Tibial nerve (tissue), 4 donors: Measurements from ENCODE around the gene MYOM1. TPM values are rescaled to one million over a fixed set of nuclear protein-coding genes. Genes with fewer than 3 reads are reported as not detected.
A peak's percentile ranks its signal among the peaks of the same experiment; 100 is the strongest.

Source experiments
- DNase-seq, 2 donors: peaks; one replicate each; pipeline ENCODE4 v3.0.0-alpha.2; 2019; ENCODE audit warnings: low spot score in 2 of 2
- H3K27ac ChIP-seq, 4 donors: fragments of 200-600 bp; sonication (generic) in 3 of 4; one replicate each; pipeline ENCODE4 v1.5.1; 2017 to 2019; ENCODE audit warnings: mild to moderate bottlenecking in 1 of 4
- H3K27me3 ChIP-seq, 2 donors: fragments of 200-600 bp; sonication (generic) in 1 of 2; one replicate each; pipeline versions ENCODE4 v1.5.1 to v1.6.0; 2017 to 2019
- H3K36me3 ChIP-seq, 3 donors: fragments of 200-600 bp; sonication (generic); one replicate each; pipeline ENCODE4 v1.5.1; 2018 to 2019
- H3K4me1 ChIP-seq, 4 donors: fragments of 200-600 bp; sonication (generic) in 3 of 4; one replicate each; pipeline ENCODE4 v1.5.1; 2017 to 2019
- H3K4me3 ChIP-seq, 4 donors: fragments of 200-600 bp; sonication (generic) in 3 of 4; one replicate each; pipeline ENCODE4 v1.5.1; 2017 to 2019; ENCODE audit warnings: mild to moderate bottlenecking in 1 of 4, moderate library complexity in 1 of 4
- H3K9me3 ChIP-seq, 4 donors: fragments of 200-600 bp; sonication (generic) in 3 of 4; one replicate each; pipeline ENCODE4 v1.5.1; 2017 to 2019
- CTCF ChIP-seq, 5 experiments: fragments of 200-600 bp in 3 of 5; fragments of 450-650 bp in 2 of 5; sonication (generic) in 3 of 5; IDR thresholded peaks; one replicate each; pipeline ENCODE4 v1.5.1; 2016 to 2019; ENCODE audit warnings: antibody characterized with exemption in 5 of 5, mild to moderate bottlenecking in 3 of 5, moderate library complexity in 2 of 5
- EP300 ChIP-seq, 2 donors: sonication (generic); formaldehyde crosslinking; IDR thresholded peaks; one replicate each; pipeline ENCODE4 v1.6.1; 2017; ENCODE audit warnings: antibody characterized with exemption in 2 of 2, mild to moderate bottlenecking in 1 of 2
- POLR2A ChIP-seq, 2 donors: fragments of 450-650 bp; IDR thresholded peaks; one replicate each; pipeline ENCODE4 v1.6.1; 2017; ENCODE audit warnings: antibody characterized with exemption in 2 of 2, mild to moderate bottlenecking in 2 of 2, moderate library complexity in 2 of 2
- WGBS, 2 donors: methylation state at CpG; one replicate each; pipeline ENCODE4 v1.1.5; 2018; 5-methylcytosine and 5-hydroxymethylcytosine counted together
- total RNA-seq, 4 donors: library from RNA; depleted of rRNA; stranded (reverse); fragments of >200 nt; gene quantifications; one replicate each; pipeline ENCODE4 v1.1.0, GENCODE V29; 2016

The MYOM1 gene
- total RNA-seq, 4 donors from 2014 or later = 3.0 to 8.1 (median 5.6) TPM

GRCh38 chr18:3119401-3120341, 100.1 kb downstream of the MYOM1 start:
- 88% methylated on average over 12 of the region's 12 CpGs for WGBS, 2 donors
- H3K27ac ChIP-seq = peak overlapping the region in 1 of 4 donors; percentile 6
- peaks cover 0 to 1% (median 0%) of the 10 kb centered on the region in 3 donors for H3K36me3 ChIP-seq
- no peak overlapping the region for H3K4me3 ChIP-seq
- no peaks in the 10 kb centered on the region for H3K9me3 ChIP-seq
- H3K4me1 ChIP-seq = peaks cover 0 to 6% (median 0%) of the 10 kb centered on the region in 4 donors
- no peak for TF ChIP-seq POLR2A (IDR thresholded peaks at IDR 0.05)
- no peak for TF ChIP-seq CTCF (IDR thresholded peaks at IDR 0.05)
- no peak for TF ChIP-seq EP300 (IDR thresholded peaks at IDR 0.05)
- no peaks in the 10 kb centered on the region for H3K27me3 ChIP-seq
- no peak for DNase-seq

GRCh38 chr18:3118195-3119010, 101.4 kb downstream of the MYOM1 start:
- Histone ChIP-seq H3K4me3 (no peak overlapping the region), H3K27ac (no peak overlapping the region), H3K9me3 (no peaks in the 10 kb centered on the region), H3K27me3 (no peaks in the 10 kb centered on the region), H3K4me1 (peaks cover 0 to 6% (median 0%) of the 10 kb centered on the region in 4 donors), H3K36me3 (no peaks in the 10 kb centered on the region)
- DNase-seq = no peak
- 80 to 81% methylated on average over 10 of the region's 10 CpGs for WGBS, 2 donors
- TF ChIP-seq POLR2A (IDR thresholded peaks at IDR 0.05) = no peak
- no peak for TF ChIP-seq EP300 (IDR thresholded peaks at IDR 0.05)
- no peak for TF ChIP-seq CTCF (IDR thresholded peaks at IDR 0.05)

DNA sequence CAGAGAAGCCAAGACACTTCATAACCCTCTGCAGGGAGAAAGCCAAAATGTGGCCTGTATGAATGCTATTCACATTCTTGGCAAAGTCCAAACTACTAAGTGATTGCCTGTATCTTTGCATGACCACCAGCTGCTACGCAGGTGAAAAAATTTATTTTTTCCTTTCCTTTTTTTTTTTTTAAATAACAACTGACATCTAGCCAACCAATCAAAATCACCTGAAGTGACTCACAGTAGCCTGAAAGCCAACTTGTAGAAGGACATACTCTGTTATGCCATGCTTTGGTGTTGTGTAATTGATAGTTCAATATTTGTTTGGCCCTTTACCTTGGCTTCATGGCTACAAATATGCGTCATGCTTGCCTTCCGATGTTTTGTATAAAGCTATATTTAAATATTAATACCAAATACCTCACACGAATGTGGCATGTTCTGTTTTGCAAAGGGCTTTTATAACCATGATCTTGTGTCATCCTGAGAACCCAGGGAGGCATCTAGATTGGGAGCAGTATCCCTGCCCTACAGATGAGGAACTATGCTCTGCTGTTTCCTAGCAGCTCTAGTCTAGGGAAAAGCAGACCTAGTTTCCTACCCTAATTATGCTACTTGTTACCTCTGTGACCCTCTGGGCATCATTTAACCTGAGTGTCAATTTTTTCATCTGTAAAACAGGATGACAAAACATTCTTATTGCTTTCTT, 102.1 kb downstream of the MYOM1 start:
- H3K4me3 ChIP-seq = no peak overlapping the region
- no peak overlapping the region for H3K27ac ChIP-seq
- H3K9me3 ChIP-seq = no peaks in the 10 kb centered on the region
- H3K27me3 ChIP-seq = no peaks in the 10 kb centered on the region
- TF ChIP-seq EP300 (IDR thresholded peaks at IDR 0.05) = no peak
- no peak for TF ChIP-seq CTCF (IDR thresholded peaks at IDR 0.05)
- no peak for TF ChIP-seq POLR2A (IDR thresholded peaks at IDR 0.05)
- peaks cover 0 to 6% (median 0%) of the 10 kb centered on the region in 4 donors for H3K4me1 ChIP-seq
- no peak for DNase-seq
- WGBS, 2 donors = 82 to 83% methylated on average over 4 of the region's 4 CpGs
- no peaks in the 10 kb centered on the region for H3K36me3 ChIP-seq

DNA sequence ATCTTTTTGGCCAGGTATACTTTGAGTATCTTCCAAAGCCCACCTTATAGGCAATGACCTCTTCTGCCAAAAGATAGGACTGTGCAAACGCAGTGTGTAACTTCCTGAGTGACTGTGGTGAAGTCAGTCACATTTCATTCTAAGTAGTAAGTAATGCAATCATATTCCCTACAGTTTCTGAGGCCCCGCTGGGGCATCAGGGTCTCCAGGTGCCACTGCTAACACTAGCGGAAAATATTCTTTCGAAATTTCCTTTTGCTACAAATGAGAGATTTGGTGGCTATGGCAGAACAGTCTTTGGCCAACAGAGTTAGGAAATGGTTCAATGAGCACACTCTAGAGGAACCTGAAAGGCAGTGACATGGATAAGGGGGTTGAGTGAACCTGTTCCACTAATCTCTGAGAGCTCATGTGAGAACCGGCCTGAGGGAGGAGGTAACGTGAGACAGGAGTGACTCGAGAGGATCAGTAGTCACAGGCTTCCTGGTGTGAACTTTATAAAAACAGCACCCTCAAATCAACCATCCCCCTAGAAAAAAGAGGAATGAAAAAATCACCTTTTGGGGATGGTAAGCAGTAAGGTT, 104.2 kb downstream of the MYOM1 start:
- Histone ChIP-seq H3K27me3 (no peaks in the 10 kb centered on the region), H3K4me3 (no peak overlapping the region), H3K27ac (no peak overlapping the region), H3K4me1 (peaks cover 0 to 14% (median 0%) of the 10 kb centered on the region in 4 donors), H3K9me3 (no peaks in the 10 kb centered on the region), H3K36me3 (no peaks in the 10 kb centered on the region)
- no peak for DNase-seq
- TF ChIP-seq EP300 (IDR thresholded peaks at IDR 0.05) (no peak), POLR2A (IDR thresholded peaks at IDR 0.05) (no peak), CTCF (IDR thresholded peaks at IDR 0.05) (no peak)
- WGBS, 2 donors = 91 to 95% methylated on average over 7 of the region's 7 CpGs
